WTC11 (cell line): ENCODE data around the gene LCTL. TPM values are rescaled to one million over a fixed set of nuclear protein-coding genes. Genes with fewer than 3 reads are reported as not detected.

Source experiments
- ATAC-seq: fragments of 200-7000 bp; cut with Tn5 transposase; 2 replicates; pipeline ENCODE4 v1.10.0; 2021; ENCODE audit warnings: mild to moderate bottlenecking, moderate library complexity
- CTCF ChIA-PET: fragments of 300-600 bp; sonication (Branson Sonifier 250); formaldehyde crosslinking; loops from one replicate; lab custom pipeline; 2021; ENCODE audit warnings: antibody characterized with exemption; lab: Charles Lee
- POLR2A ChIA-PET: fragments of 350-600 bp; sonication (Branson Sonifier 250); formaldehyde crosslinking; loops from one replicate; lab custom pipeline; 2021; ENCODE audit warnings: antibody characterized with exemption; lab: Charles Lee
- DNase-seq: peaks from one replicate; pipeline ENCODE4 v3.0.0; 2021; ENCODE audit warnings: low spot score
- H3K27ac Mint-ChIP-seq: 2 replicates; pipeline ENCODE4 v1.8.0; 2021; ENCODE audit warnings: mixed read lengths
- H3K27me3 Mint-ChIP-seq: 2 replicates; pipeline ENCODE4 v1.8.0; 2021; ENCODE audit warnings: low read depth, mild to moderate bottlenecking, moderate library complexity, mixed read lengths
- H3K36me3 Mint-ChIP-seq: 2 replicates; pipeline ENCODE4 v1.8.0; 2021; ENCODE audit warnings: mixed read lengths
- H3K4me1 Mint-ChIP-seq: 2 replicates; pipeline ENCODE4 v1.8.0; 2022; ENCODE audit warnings: mixed read lengths
- H3K4me3 Mint-ChIP-seq: 2 replicates; pipeline ENCODE4 v1.8.0; 2021; ENCODE audit warnings: mild to moderate bottlenecking, moderate library complexity, mixed read lengths
- H3K9me3 Mint-ChIP-seq: 2 replicates; pipeline ENCODE4 v1.8.0; 2021; ENCODE audit warnings: mixed read lengths
- ATF1 ChIP-seq: sonication (generic); formaldehyde crosslinking; IDR thresholded peaks from 2 replicates; pipeline ENCODE4 v1.8.1; 2023; ENCODE audit warnings: mild to moderate bottlenecking, moderate library complexity, missing genetic modification reagents
- CREB1 ChIP-seq: sonication (generic); formaldehyde crosslinking; IDR thresholded peaks from 2 replicates; pipeline ENCODE4 v1.8.0; 2023; ENCODE audit warnings: mild to moderate bottlenecking, missing genetic modification reagents
- E2F1 ChIP-seq: sonication (generic); formaldehyde crosslinking; IDR thresholded peaks from 2 replicates; pipeline ENCODE4 v1.8.0; 2022; ENCODE audit warnings: mild to moderate bottlenecking, missing genetic modification reagents
- FOXJ3 ChIP-seq: sonication (generic); formaldehyde crosslinking; IDR thresholded peaks from 2 replicates; pipeline ENCODE4 v1.9.0; 2021; ENCODE audit warnings: missing genetic modification reagents, mild to moderate bottlenecking, borderline replicate concordance
- MYBL2 ChIP-seq: sonication (generic); formaldehyde crosslinking; IDR thresholded peaks from 2 replicates; pipeline ENCODE4 v1.8.1; 2023; ENCODE audit warnings: mild to moderate bottlenecking, moderate library complexity, missing genetic modification reagents
- RELA ChIP-seq: sonication (generic); formaldehyde crosslinking; IDR thresholded peaks from 2 replicates; pipeline ENCODE4 v1.8.1; 2022; ENCODE audit warnings: missing genetic modification reagents, mild to moderate bottlenecking, borderline replicate concordance
- TEAD4 ChIP-seq: sonication (generic); formaldehyde crosslinking; IDR thresholded peaks from 2 replicates; pipeline ENCODE4 v1.8.0; 2022; ENCODE audit warnings: mild to moderate bottlenecking, missing genetic modification reagents
- ZBTB43 ChIP-seq: sonication (generic); formaldehyde crosslinking; IDR thresholded peaks from 2 replicates; pipeline ENCODE4 v1.8.1; 2023; ENCODE audit warnings: mild to moderate bottlenecking, missing genetic modification reagents
- ZNF121 ChIP-seq: sonication (generic); formaldehyde crosslinking; IDR thresholded peaks from 2 replicates; pipeline ENCODE4 v1.8.0; 2023; ENCODE audit warnings: missing genetic modification reagents
- ZNF219 ChIP-seq: sonication (generic); formaldehyde crosslinking; IDR thresholded peaks from 2 replicates; pipeline ENCODE4 v1.8.0; 2023; ENCODE audit warnings: missing genetic modification reagents, mild to moderate bottlenecking, borderline replicate concordance
- ZNF232 ChIP-seq: sonication (generic); formaldehyde crosslinking; IDR thresholded peaks from 2 replicates; pipeline ENCODE4 v1.8.0; 2022; ENCODE audit warnings: mild to moderate bottlenecking, missing genetic modification reagents
- ZNF317 ChIP-seq: sonication (generic); formaldehyde crosslinking; IDR thresholded peaks from 2 replicates; pipeline ENCODE4 v1.8.1; 2023; ENCODE audit warnings: low read depth, mild to moderate bottlenecking, moderate library complexity, missing genetic modification reagents, borderline replicate concordance
- ZNF423 ChIP-seq: fragments of 250-450 bp; sonication (Bioruptor Pico); IDR thresholded peaks from 2 replicates; pipeline ENCODE4 v2.1.2; 2022; ENCODE audit warnings: mild to moderate bottlenecking, moderate library complexity
- ZNF532 ChIP-seq: fragments of 250-450 bp; sonication (Bioruptor Pico); IDR thresholded peaks from 2 replicates; pipeline ENCODE4 v1.9.0; 2021; ENCODE audit warnings: mild to moderate bottlenecking, borderline replicate concordance
- ZSCAN18 ChIP-seq: fragments of 250-450 bp; sonication (Bioruptor Pico); IDR thresholded peaks from 2 replicates; pipeline ENCODE4 v2.1.2; 2022; ENCODE audit warnings: mild to moderate bottlenecking, moderate library complexity
- total RNA-seq: library from RNA; stranded (reverse); gene quantifications from 3 replicates; pipeline ENCODE4 v1.2.3, GENCODE V29; 2021
- TF ChIP-seq, protein P1 (sequence below): fragments of 250-450 bp; sonication (Bioruptor Pico); IDR thresholded peaks from 2 replicates; pipeline ENCODE4 v1.9.0; 2021; ENCODE audit warnings: mild to moderate bottlenecking
- TF ChIP-seq, protein P2 (sequence below): sonication (generic); formaldehyde crosslinking; IDR thresholded peaks from 2 replicates; pipeline ENCODE4 v1.8.0; 2022; ENCODE audit warnings: mild to moderate bottlenecking, missing genetic modification reagents
- TF ChIP-seq, protein P3 (sequence below): sonication (generic); formaldehyde crosslinking; IDR thresholded peaks from 2 replicates; pipeline ENCODE4 v1.8.1; 2022; ENCODE audit warnings: low read depth, mild to moderate bottlenecking, moderate library complexity, missing genetic modification reagents, borderline replicate concordance

The LCTL gene
- total RNA-seq, 1 experiment from 2014 or later = 2.2 TPM

- TF ChIP-seq, protein P1, sequence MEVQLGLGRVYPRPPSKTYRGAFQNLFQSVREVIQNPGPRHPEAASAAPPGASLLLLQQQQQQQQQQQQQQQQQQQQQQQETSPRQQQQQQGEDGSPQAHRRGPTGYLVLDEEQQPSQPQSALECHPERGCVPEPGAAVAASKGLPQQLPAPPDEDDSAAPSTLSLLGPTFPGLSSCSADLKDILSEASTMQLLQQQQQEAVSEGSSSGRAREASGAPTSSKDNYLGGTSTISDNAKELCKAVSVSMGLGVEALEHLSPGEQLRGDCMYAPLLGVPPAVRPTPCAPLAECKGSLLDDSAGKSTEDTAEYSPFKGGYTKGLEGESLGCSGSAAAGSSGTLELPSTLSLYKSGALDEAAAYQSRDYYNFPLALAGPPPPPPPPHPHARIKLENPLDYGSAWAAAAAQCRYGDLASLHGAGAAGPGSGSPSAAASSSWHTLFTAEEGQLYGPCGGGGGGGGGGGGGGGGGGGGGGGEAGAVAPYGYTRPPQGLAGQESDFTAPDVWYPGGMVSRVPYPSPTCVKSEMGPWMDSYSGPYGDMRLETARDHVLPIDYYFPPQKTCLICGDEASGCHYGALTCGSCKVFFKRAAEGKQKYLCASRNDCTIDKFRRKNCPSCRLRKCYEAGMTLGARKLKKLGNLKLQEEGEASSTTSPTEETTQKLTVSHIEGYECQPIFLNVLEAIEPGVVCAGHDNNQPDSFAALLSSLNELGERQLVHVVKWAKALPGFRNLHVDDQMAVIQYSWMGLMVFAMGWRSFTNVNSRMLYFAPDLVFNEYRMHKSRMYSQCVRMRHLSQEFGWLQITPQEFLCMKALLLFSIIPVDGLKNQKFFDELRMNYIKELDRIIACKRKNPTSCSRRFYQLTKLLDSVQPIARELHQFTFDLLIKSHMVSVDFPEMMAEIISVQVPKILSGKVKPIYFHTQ (CRISPR knock-in tag) = no peak
- TF ChIP-seq, protein P2, sequence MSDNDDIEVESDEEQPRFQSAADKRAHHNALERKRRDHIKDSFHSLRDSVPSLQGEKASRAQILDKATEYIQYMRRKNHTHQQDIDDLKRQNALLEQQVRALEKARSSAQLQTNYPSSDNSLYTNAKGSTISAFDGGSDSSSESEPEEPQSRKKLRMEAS = no peak
These were observed 41.0 kb downstream of the LCTL start (continued) for GRCh38 chr15:66524838-66525237.

GRCh38 chr15:66523926-66524325 is 41.9 kb downstream of the LCTL start:
- no peak overlapping the region for H3K4me3 Mint-ChIP-seq
- no peaks in the 10 kb centered on the region for H3K9me3 Mint-ChIP-seq
- no peak overlapping the region for H3K27ac Mint-ChIP-seq
- H3K4me1 Mint-ChIP-seq = no peaks in the 10 kb centered on the region
- DNase-seq = no peak
- no peak for ATAC-seq
- TF ChIP-seq ZBTB43 (CRISPR knock-in tag) (no peak), ZNF121 (CRISPR knock-in tag) (no peak), ZNF317 (CRISPR knock-in tag) (no peak), ZSCAN18 (no peak), TEAD4 (CRISPR knock-in tag) (no peak), CREB1 (CRISPR knock-in tag) (no peak), FOXJ3 (CRISPR knock-in tag) (no peak), ZNF532 (CRISPR knock-in tag) (no peak), ZNF423 (CRISPR knock-in tag) (no peak), RELA (CRISPR knock-in tag) (no peak), ZNF219 (CRISPR knock-in tag) (no peak), ZNF232 (CRISPR knock-in tag) (no peak), MYBL2 (no peak), ATF1 (CRISPR knock-in tag) (no peak), E2F1 (CRISPR knock-in tag) (no peak)
- TF ChIP-seq, protein P3, sequence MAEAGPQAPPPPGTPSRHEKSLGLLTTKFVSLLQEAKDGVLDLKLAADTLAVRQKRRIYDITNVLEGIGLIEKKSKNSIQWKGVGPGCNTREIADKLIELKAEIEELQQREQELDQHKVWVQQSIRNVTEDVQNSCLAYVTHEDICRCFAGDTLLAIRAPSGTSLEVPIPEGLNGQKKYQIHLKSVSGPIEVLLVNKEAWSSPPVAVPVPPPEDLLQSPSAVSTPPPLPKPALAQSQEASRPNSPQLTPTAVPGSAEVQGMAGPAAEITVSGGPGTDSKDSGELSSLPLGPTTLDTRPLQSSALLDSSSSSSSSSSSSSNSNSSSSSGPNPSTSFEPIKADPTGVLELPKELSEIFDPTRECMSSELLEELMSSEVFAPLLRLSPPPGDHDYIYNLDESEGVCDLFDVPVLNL (CRISPR knock-in tag) = no peak
- ChIA-PET CTCF (interaction anchor here (1.0 kb wide), 1 partner anchor 40 kb away, joined by 3 read pairs; no protein-coding TSS in a partner anchor), POLR2A (no interaction called here)
- no peaks in the 10 kb centered on the region for H3K27me3 Mint-ChIP-seq
- peaks cover 30% of the 10 kb centered on the region for H3K36me3 Mint-ChIP-seq
